CD4-positive, alpha-beta memory T cell (primary cell): ENCODE results near the gene REPIN1. TPM values are rescaled to one million over a fixed set of nuclear protein-coding genes. Genes with fewer than 3 reads are reported as not detected.

Source experiments
- CTCF ChIA-PET: fragments of 350-600 bp; sonication (Branson Sonifier 250); formaldehyde crosslinking; loops from one replicate; lab custom pipeline; 2021; ENCODE audit warnings: inconsistent platforms; ENCODE audit not compliant: partially characterized antibody; lab: Charles Lee
- POLR2A ChIA-PET: fragments of 350-600 bp; sonication (Branson Sonifier 250); formaldehyde crosslinking; loops from one replicate; lab custom pipeline; 2021; ENCODE audit not compliant: partially characterized antibody; lab: Charles Lee
- DNase-seq, 5 donors: peaks; one replicate each; pipeline versions ENCODE4 v3.0.0 to v3.0.0-alpha.2; 2020 to 2022; ENCODE audit warnings: mixed read lengths in 1 of 5
- H3K27ac ChIP-seq: one replicate; pipeline ENCODE4 v1.7.0; 2013; ENCODE audit warnings: low read depth, low read length
- H3K27me3 ChIP-seq: 2 replicates; pipeline ENCODE4 v1.7.0; 2013; ENCODE audit warnings: mild to moderate bottlenecking, low read length, moderate library complexity; ENCODE audit not compliant: insufficient read depth
- H3K36me3 ChIP-seq: 2 replicates; pipeline ENCODE4 v1.7.0; 2013; ENCODE audit warnings: mild to moderate bottlenecking, low read length, moderate library complexity; ENCODE audit not compliant: insufficient read depth
- H3K4me1 ChIP-seq: 2 replicates; pipeline ENCODE4 v1.7.0; 2013; ENCODE audit warnings: mild to moderate bottlenecking, low read length, moderate library complexity; ENCODE audit not compliant: insufficient read depth
- H3K4me3 ChIP-seq, 2 donors: one replicate each; pipeline ENCODE4 v1.7.0; 2013; ENCODE audit warnings: low read length in 2 of 2, mild to moderate bottlenecking in 1 of 2
- H3K9me3 ChIP-seq, 2 donors: one replicate each; pipeline ENCODE4 v1.7.0; 2013; ENCODE audit warnings: low read length in 2 of 2, control low read depth in 1 of 2; ENCODE audit not compliant: control insufficient read depth in 1 of 2
- H3K27ac Mint-ChIP-seq, 7 donors: one replicate each; pipeline ENCODE4 v1.8.0; 2020 to 2021; ENCODE audit warnings: mixed read lengths in 7 of 7, mild to moderate bottlenecking in 6 of 7, inconsistent platforms in 3 of 7, moderate library complexity in 3 of 7
- H3K27me3 Mint-ChIP-seq, 2 donors: one replicate each; pipeline ENCODE4 v1.8.0; 2020 to 2021; ENCODE audit warnings: mixed read lengths in 2 of 2
- H3K36me3 Mint-ChIP-seq, 2 donors: one replicate each; pipeline ENCODE4 v1.8.0; 2020 to 2021; ENCODE audit warnings: mixed read lengths in 2 of 2, inconsistent platforms in 1 of 2, mild to moderate bottlenecking in 1 of 2
- H3K4me1 Mint-ChIP-seq, 4 donors: one replicate each; pipeline ENCODE4 v1.8.0; 2020 to 2021; ENCODE audit warnings: mixed read lengths in 4 of 4, mild to moderate bottlenecking in 1 of 4
- H3K4me3 Mint-ChIP-seq, 8 donors: one replicate each; pipeline ENCODE4 v1.8.0; 2020 to 2021; ENCODE audit warnings: mixed read lengths in 8 of 8, mild to moderate bottlenecking in 7 of 8, moderate library complexity in 6 of 8, inconsistent platforms in 3 of 8
- H3K9me3 Mint-ChIP-seq, 8 donors: one replicate each; pipeline ENCODE4 v1.8.0; 2020 to 2021; ENCODE audit warnings: mixed read lengths in 8 of 8, mild to moderate bottlenecking in 5 of 8, inconsistent platforms in 3 of 8, moderate library complexity in 1 of 8
- intact Hi-C: fragments of 100-400 bp; cut with micrococcal nuclease; formaldehyde crosslinking; loops from one replicate; pipeline ENCODE4 v1.15.1; 2023
- polyA plus RNA-seq, 2 donors: library from polyadenylated mRNA; unstranded; fragments of 300-500 nt; fragmentation: Illumina TruSeq; gene quantifications; one replicate each; pipeline ENCODE4 v1.2.3, GENCODE V29; 2021
- total RNA-seq, 2 experiments: library from RNA; stranded (reverse); gene quantifications; one replicate each; pipeline ENCODE4 v1.2.3, GENCODE V29; 2021

The REPIN1 gene
- total and polyA plus RNA-seq, 4 experiments from 2014 or later: 29.4 to 78.5 (median 67.1) TPM

- POLR2A ChIA-PET: interaction anchor here (0.7 to 1.4 kb wide), 2 partner anchors 10 to 15 kb away, joined by 3 to 4 read pairs; no protein-coding TSS in a partner anchor
- no peaks in the 10 kb centered on the region for H3K9me3 Mint-ChIP-seq
- no peaks in the 10 kb centered on the region for H3K9me3 ChIP-seq
Observed at GRCh38 chr7:150421831-150422230, 53.2 kb downstream of the REPIN1 start.

More at GRCh38 chr7:150421831-150422230, 53.2 kb downstream of the REPIN1 start:
- Histone ChIP-seq H3K4me1 (peaks cover 10% of the 10 kb centered on the region), H3K27ac (no peak overlapping the region), H3K4me3 (no peak overlapping the region), H3K36me3 (no peaks in the 10 kb centered on the region), H3K27me3 (no peaks in the 10 kb centered on the region)
- H3K4me3 Mint-ChIP-seq: no peak overlapping the region
- peaks cover 5 to 8% (median 6%) of the 10 kb centered on the region in 4 donors for H3K4me1 Mint-ChIP-seq
- no peak for DNase-seq
- intact Hi-C loops: loop anchor here (1.0 to 2.0 kb wide), 5 partner anchors 16 to 335 kb away; partner anchors contain the start of gene ZNF775
- H3K36me3 Mint-ChIP-seq: no peaks in the 10 kb centered on the region
- CTCF ChIA-PET: interaction anchor here (1.0 to 2.6 kb wide), 10 partner anchors 8 to 418 kb away, joined by 3 to 28 read pairs (median 3); no protein-coding TSS in a partner anchor
- H3K27ac Mint-ChIP-seq: no peak overlapping the region
- no peaks in the 10 kb centered on the region for H3K27me3 Mint-ChIP-seq

Other genes starting within 250 kb of the REPIN1 start
- 10 to 100 TPM; 11.0 to 12.8 TPM for gene LRRC61, start 45.5 kb upstream of the REPIN1 start, total RNA-seq
- 10 to 100 TPM; 14.8 to 16.0 TPM for gene LRRC61, start 45.5 kb upstream of the REPIN1 start, polyA plus RNA-seq
- gene ACTR3C, start 45.3 kb upstream of the REPIN1 start, total RNA-seq: 10 to 100 TPM; 13.0 to 17.8 TPM
- gene ACTR3C, start 45.3 kb upstream of the REPIN1 start, polyA plus RNA-seq: 1 to 10 TPM; 3.6 to 8.6 TPM
- gene RARRES2, start 27.2 kb upstream of the REPIN1 start, total RNA-seq: not detected
- gene RARRES2, start 27.2 kb upstream of the REPIN1 start, polyA plus RNA-seq: not detected
- gene ZNF775, start 10.5 kb downstream of the REPIN1 start, total RNA-seq: 1 to 10 TPM; 4.3 to 5.5 TPM
- 1 to 10 TPM in 1 of 2 donors, under 1 TPM in 1; 0.67 to 7.6 TPM for gene ZNF775, start 10.5 kb downstream of the REPIN1 start, polyA plus RNA-seq
- gene GIMAP8, start 81.8 kb downstream of the REPIN1 start, total RNA-seq: 10 to 100 TPM; 59.0 to 62.5 TPM
- gene GIMAP8, start 81.8 kb downstream of the REPIN1 start, polyA plus RNA-seq: 10 to 100 TPM in 1 of 2 donors, 1 to 10 TPM in 1; 9.8 to 39.9 TPM
- gene GIMAP7, start 146.1 kb downstream of the REPIN1 start, total RNA-seq: 100 to 1,000 TPM; 464 to 476 TPM
- 1,000 to 10,000 TPM in 1 of 2 donors, 100 to 1,000 TPM in 1; 557 to 1,096 TPM for gene GIMAP7, start 146.1 kb downstream of the REPIN1 start, polyA plus RNA-seq
- 100 to 1,000 TPM; 418 to 448 TPM for gene GIMAP4, start 198.6 kb downstream of the REPIN1 start, total RNA-seq
- gene GIMAP4, start 198.6 kb downstream of the REPIN1 start, polyA plus RNA-seq: 100 to 1,000 TPM; 449 to 613 TPM